Amniotic stem cell (primary cell): ENCODE measurements around the gene CPB1.

Experiments
- DNase-seq: peaks from one replicate; lab custom pipeline; 2025; lab: John Stamatoyannopoulos, UW

CPB1 gene

GRCh38 chr3:148882288-148882687 lies 54.7 kb downstream of the CPB1 start:
- DNase-seq: no peak

GRCh38 chr3:148883163-148883562 lies 55.6 kb downstream of the CPB1 start:
- DNase-seq: no peak

GRCh38 chr3:148884261-148884660 lies 56.6 kb downstream of the CPB1 start:
- DNase-seq: no peak

- no peak for DNase-seq
Measured at GRCh38 chr3:148889828-148890227, 62.2 kb downstream of the CPB1 start.

GRCh38 chr3:148896062-148896461 lies 68.5 kb downstream of the CPB1 start:
- no peak for DNase-seq

- DNase-seq: no peak
Measured at GRCh38 chr3:148901987-148902791, 74.6 kb downstream of the CPB1 start.

GRCh38 chr3:148903022-148903442 lies 75.4 kb downstream of the CPB1 start:
- DNase-seq: no peak

GRCh38 chr3:148903941-148904340 lies 76.3 kb downstream of the CPB1 start:
- DNase-seq: no peak

- no peak for DNase-seq
Measured at GRCh38 chr3:148906667-148907066, 79.1 kb downstream of the CPB1 start.
